Activated B cell treated with CpG ODN at 0.5 μM for 24 hours (primary cell): ENCODE measurements around the gene TNIP2. TPM values are rescaled to one million over a fixed set of nuclear protein-coding genes. Genes with fewer than 3 reads are reported as not detected.

Source experiments
- ATAC-seq: fragments of 200-7000 bp; cut with Tn5 transposase; one replicate; pipeline ENCODE4 v1.10.0; 2021; ENCODE audit warnings: low read depth, mild to moderate bottlenecking, moderate library complexity
- CTCF ChIA-PET: fragments of 350-600 bp; sonication (Branson Sonifier 250); formaldehyde crosslinking; loops from one replicate; lab custom pipeline; 2021; ENCODE audit warnings: antibody characterized with exemption; lab: Charles Lee
- POLR2A ChIA-PET: fragments of 350-600 bp; sonication (Branson Sonifier 250); formaldehyde crosslinking; loops from one replicate; lab custom pipeline; 2021; ENCODE audit warnings: antibody characterized with exemption; lab: Charles Lee
- DNase-seq: peaks from one replicate; pipeline ENCODE4 v3.0.0; 2022
- H3K27ac Mint-ChIP-seq: one replicate; pipeline ENCODE4 v1.8.0; 2020; ENCODE audit warnings: mixed read lengths
- H3K27me3 Mint-ChIP-seq: one replicate; pipeline ENCODE4 v1.8.0; 2021; ENCODE audit warnings: mixed read lengths
- H3K36me3 Mint-ChIP-seq: one replicate; pipeline ENCODE4 v1.8.0; 2021; ENCODE audit warnings: low read depth, mixed read lengths
- H3K4me1 Mint-ChIP-seq: one replicate; pipeline ENCODE4 v1.8.0; 2021; ENCODE audit warnings: mixed read lengths
- H3K4me3 Mint-ChIP-seq: one replicate; pipeline ENCODE4 v1.8.0; 2020; ENCODE audit warnings: mild to moderate bottlenecking, mixed read lengths
- H3K9me3 Mint-ChIP-seq: one replicate; pipeline ENCODE4 v1.8.0; 2020; ENCODE audit warnings: mixed read lengths
- CTCF ChIP-seq: fragments of 200-600 bp; IDR thresholded peaks from one replicate; pipeline ENCODE4 v1.8.0; 2022; ENCODE audit warnings: antibody characterized with exemption, mild to moderate bottlenecking
- intact Hi-C: fragments of 100-400 bp; cut with micrococcal nuclease; formaldehyde crosslinking; loops from one replicate; pipeline ENCODE4 v1.15.1; 2024
- total RNA-seq: library from RNA; stranded (reverse); gene quantifications from 2 replicates; pipeline ENCODE4 v1.2.3, GENCODE V29; 2022

Gene TNIP2
- total RNA-seq, 1 donor from 2014 or later, result 83.2 TPM

DNA sequence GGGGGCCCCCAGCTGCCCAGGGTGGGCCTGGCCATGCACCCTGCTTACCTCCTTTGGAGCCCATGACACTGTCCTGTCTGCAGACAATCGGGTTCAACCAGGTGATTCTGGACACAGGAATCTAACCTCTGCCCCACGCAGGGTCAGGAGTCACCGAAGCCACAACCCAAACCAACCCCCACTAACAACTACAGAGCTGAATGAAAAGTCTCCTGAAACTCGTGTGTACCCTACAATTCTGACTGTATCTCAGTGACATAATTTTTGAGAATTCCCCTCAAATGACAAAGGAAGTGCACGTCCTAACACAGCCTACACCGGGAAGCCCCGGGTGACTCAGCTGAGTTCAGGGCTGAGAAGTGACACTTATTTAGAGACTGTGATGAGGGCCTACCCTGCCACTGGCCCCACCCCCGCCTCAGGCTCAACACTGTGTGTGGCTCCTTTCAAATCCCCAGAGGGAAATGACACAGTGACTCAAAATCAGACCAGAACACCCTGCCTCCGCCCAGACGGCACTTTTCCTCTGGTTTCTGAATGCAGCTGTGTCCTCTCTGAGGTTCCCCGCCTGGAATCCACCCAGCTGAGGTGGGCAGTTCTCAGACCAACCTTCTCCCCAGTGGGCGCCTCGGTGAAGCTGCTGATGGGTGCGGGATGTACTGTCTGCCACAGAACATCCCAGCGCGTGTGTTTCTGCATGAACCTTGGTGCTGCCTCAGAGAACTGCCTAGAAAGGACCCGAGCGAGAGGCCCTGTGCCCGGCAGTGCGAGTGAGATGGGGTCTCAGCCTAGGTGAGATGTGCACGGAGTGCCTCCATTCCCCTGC is 9.9 kb downstream of the TNIP2 start:
- H3K27me3 Mint-ChIP-seq, result no peaks in the 10 kb centered on the region
- ATAC-seq (peak; percentile 95), DNase-seq (peak; percentile 81)
- H3K9me3 Mint-ChIP-seq, result no peaks in the 10 kb centered on the region
- H3K36me3 Mint-ChIP-seq, result peaks cover 72% of the 10 kb centered on the region
- intact Hi-C loops, result loop anchor here (1.0 to 5.0 kb wide), 16 partner anchors 10 to 739 kb away; partner anchors contain the start of genes FAM193A, HAUS3, HTT and HTT-AS
- CTCF ChIA-PET, result interaction anchor here (0.5 to 2.0 kb wide), 6 partner anchors 13 to 526 kb away, joined by 3 to 8 read pairs (median 3); no protein-coding TSS in a partner anchor
- H3K27ac Mint-ChIP-seq, result peak overlapping the region; percentile 94
- H3K4me3 Mint-ChIP-seq, result peak overlapping the region; percentile 68
- H3K4me1 Mint-ChIP-seq, result peaks cover 55% of the 10 kb centered on the region
- POLR2A ChIA-PET, result interaction anchor here (0.6 to 5.4 kb wide), 29 partner anchors 10 to 295 kb away, joined by 3 to 65 read pairs (median 4); partner anchors contain the start of genes FAM193A, GRK4, NOP14 and RNF4
- no peak for TF ChIP-seq CTCF

GRCh38 chr4:2745516-2745915 is 10.6 kb downstream of the TNIP2 start:
- H3K4me3 Mint-ChIP-seq, result peak overlapping the region; percentile 68
- no peak for ATAC-seq
- H3K36me3 Mint-ChIP-seq, result peaks cover 73% of the 10 kb centered on the region
- peak overlapping the region; percentile 94 for H3K27ac Mint-ChIP-seq
- CTCF ChIA-PET, result interaction anchor here (0.5 to 2.0 kb wide), 6 partner anchors 13 to 526 kb away, joined by 3 to 8 read pairs (median 3); no protein-coding TSS in a partner anchor
- no peak for TF ChIP-seq CTCF
- peaks cover 53% of the 10 kb centered on the region for H3K4me1 Mint-ChIP-seq
- H3K9me3 Mint-ChIP-seq, result no peaks in the 10 kb centered on the region
- no peaks in the 10 kb centered on the region for H3K27me3 Mint-ChIP-seq
- intact Hi-C loops, result loop anchor here (5.0 kb wide), 7 partner anchors 33 to 738 kb away; partner anchors contain the start of genes HAUS3, NELFA, POLN and RNF4
- POLR2A ChIA-PET, result interaction anchor here (0.5 to 5.4 kb wide), 22 partner anchors 11 to 277 kb away, joined by 3 to 65 read pairs (median 5); partner anchors contain the start of genes ADD1, FAM193A, GRK4 and NOP14
- no peak for DNase-seq

DNA sequence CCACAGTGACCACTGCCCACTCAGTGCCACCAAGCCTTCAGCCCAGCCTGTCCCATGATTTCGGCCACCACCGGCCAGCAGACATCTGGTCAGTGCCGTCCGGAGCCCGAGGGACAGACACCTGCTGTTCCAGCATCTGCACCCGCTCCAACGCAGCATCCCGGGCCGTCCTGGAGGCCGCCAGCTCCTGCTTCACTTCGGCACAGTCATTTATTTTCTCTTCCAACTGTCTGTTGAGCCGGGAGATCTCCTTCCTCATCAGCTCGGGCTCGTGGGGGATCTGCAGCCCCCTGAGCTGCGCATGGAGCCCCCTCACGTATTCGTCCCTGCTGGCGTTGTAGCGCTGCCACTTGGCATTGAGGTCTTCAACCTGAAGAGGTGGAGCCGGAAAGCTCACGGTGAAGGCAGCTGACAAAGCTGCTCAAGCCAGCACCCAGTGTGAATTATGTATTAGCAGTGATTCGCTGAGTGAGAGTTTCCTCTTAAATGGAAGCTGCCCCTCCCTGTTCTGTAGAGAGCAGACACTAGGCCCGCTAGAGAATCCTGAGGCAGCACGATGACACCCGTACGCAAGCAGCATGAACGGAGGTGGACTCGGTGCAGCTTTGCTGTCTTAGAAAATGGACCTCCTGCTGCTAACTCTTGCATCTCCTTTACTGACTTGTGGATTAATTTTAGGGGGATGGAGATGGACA is 11.4 kb downstream of the TNIP2 start:
- no peak for ATAC-seq
- Mint-ChIP-seq H3K4me3 (no peak overlapping the region), H3K36me3 (peaks cover 79% of the 10 kb centered on the region), H3K27ac (peak overlapping the region; percentile 94), H3K27me3 (no peaks in the 10 kb centered on the region), H3K9me3 (no peaks in the 10 kb centered on the region), H3K4me1 (peaks cover 53% of the 10 kb centered on the region)
- ChIA-PET POLR2A (interaction anchor here (0.5 to 5.4 kb wide), 6 partner anchors 19 to 108 kb away, joined by 3 to 65 read pairs (median 10); partner anchors contain the start of gene ADD1), CTCF (interaction anchor here (2.0 kb wide), 1 partner anchor 49 kb away, joined by 8 read pairs; no protein-coding TSS in a partner anchor)
- no peak for DNase-seq
- intact Hi-C loops, result loop anchor here (5.0 kb wide), 7 partner anchors 32 to 737 kb away; partner anchors contain the start of genes HAUS3, NELFA, POLN and RNF4
- TF ChIP-seq CTCF, result no peak

DNA sequence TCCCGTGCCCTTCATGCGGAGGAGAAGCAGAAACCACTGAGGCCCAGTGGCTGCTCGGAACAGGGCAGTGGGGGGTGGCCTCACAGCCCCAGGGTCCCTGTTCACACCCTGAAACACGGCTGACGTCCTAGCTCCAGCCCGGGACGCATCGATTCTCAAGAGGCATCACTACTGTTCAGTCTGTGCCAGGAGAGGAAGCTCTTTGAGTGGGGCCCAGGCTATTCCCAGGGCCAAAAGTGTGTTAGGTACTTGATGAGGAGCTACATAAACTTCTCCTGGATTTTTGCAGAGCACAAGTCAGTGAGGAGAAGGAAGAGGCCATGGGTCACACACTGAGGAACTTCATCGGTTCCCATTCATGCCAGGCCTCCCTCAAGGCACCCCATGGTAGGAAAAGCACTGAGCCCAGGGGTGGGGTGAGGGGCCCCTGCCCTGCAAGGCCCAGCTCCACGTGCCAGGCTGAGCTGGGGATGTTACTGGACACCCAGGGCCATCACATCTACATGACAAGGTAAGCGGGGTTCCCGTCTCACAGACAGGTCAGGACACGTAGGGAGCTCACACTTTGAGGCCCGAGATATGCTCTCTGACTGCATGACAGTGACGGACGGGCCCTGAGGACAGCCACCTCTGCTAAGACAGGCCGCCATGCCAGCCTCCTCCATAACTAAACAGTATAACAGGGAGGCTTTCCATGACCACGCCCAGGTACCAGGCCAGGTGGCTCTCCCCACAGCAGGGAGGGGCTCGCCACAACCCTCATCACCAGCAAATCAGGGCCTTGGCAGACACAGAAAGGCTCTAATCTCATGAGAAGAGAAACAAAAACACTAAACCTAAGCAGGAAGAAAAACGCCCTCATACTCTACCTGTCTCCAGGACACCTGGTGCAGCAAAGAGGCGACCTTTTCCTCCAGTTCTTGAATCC is 12.4 kb downstream of the TNIP2 start:
- Mint-ChIP-seq H3K27me3 (no peaks in the 10 kb centered on the region), H3K36me3 (peaks cover 82% of the 10 kb centered on the region), H3K4me1 (peaks cover 47% of the 10 kb centered on the region), H3K27ac (peak overlapping the region; percentile 68), H3K9me3 (no peaks in the 10 kb centered on the region), H3K4me3 (no peak overlapping the region)
- ChIA-PET CTCF (no interaction called here), POLR2A (interaction anchor here (0.9 to 5.4 kb wide), 2 partner anchors 9 to 47 kb away, joined by 4 to 56 read pairs; no protein-coding TSS in a partner anchor)
- intact Hi-C loops, result no loop called here
- ATAC-seq, result no peak
- DNase-seq, result no peak
- no peak for TF ChIP-seq CTCF
